Progenitor cell of endocrine pancreas (in vitro differentiated cells): ENCODE measurements around the gene FMN2. TPM values are rescaled to one million over a fixed set of nuclear protein-coding genes. Genes with fewer than 3 reads are reported as not detected.
A peak's percentile ranks its signal among the peaks of the same experiment; 100 is the strongest.
"Not testable (repeated sequence)": the region's sequence is repeated elsewhere in the genome, so short reads cannot be mapped to it uniquely, and the experiment has no call there.

ENCODE experiments used
- DNase-seq: peaks from one replicate; pipeline ENCODE4 v3.0.0; 2021; ENCODE audit warnings: low spot score; ENCODE audit not compliant: unreplicated experiment
- H3K27ac Mint-ChIP-seq: 2 replicates; pipeline ENCODE4 v1.8.0; 2021; ENCODE audit warnings: mild to moderate bottlenecking, moderate library complexity, mixed read lengths
- H3K27me3 Mint-ChIP-seq: 2 replicates; pipeline ENCODE4 v1.8.0; 2021; ENCODE audit warnings: mixed read lengths
- H3K36me3 Mint-ChIP-seq: 2 replicates; pipeline ENCODE4 v1.8.0; 2022; ENCODE audit warnings: mixed read lengths; ENCODE audit not compliant: insufficient read depth
- H3K4me1 Mint-ChIP-seq: 2 replicates; pipeline ENCODE4 v1.8.0; 2021; ENCODE audit warnings: low read depth, mixed read lengths
- H3K4me3 Mint-ChIP-seq: 2 replicates; pipeline ENCODE4 v1.8.0; 2021; ENCODE audit warnings: low read depth, mild to moderate bottlenecking, moderate library complexity, mixed read lengths
- H3K9me3 Mint-ChIP-seq: 2 replicates; pipeline ENCODE4 v1.8.0; 2021; ENCODE audit warnings: low read depth, mixed read lengths
- total RNA-seq: library from RNA; stranded (reverse); gene quantifications from 2 replicates; pipeline ENCODE4 v1.2.1, GENCODE V29; 2021
- TF ChIP-seq, protein P1 (sequence below): fragments of 200-600 bp; sonication (generic); IDR thresholded peaks from one replicate; pipeline ENCODE4 v1.5.0; 2021; ENCODE audit warnings: antibody characterized with exemption, mild to moderate bottlenecking; ENCODE audit not compliant: unreplicated experiment

Gene FMN2
- total RNA-seq, 1 donor from 2014 or later: 3.2 TPM

- Mint-ChIP-seq H3K27me3 (peaks cover 94% of the 10 kb centered on the region), H3K36me3 (no peaks in the 10 kb centered on the region), H3K9me3 (peaks cover 3% of the 10 kb centered on the region), H3K4me1 (peaks cover 10% of the 10 kb centered on the region), H3K27ac (no peak overlapping the region), H3K4me3 (no peak overlapping the region)
- DNase-seq: no peak
- TF ChIP-seq, protein P1, sequence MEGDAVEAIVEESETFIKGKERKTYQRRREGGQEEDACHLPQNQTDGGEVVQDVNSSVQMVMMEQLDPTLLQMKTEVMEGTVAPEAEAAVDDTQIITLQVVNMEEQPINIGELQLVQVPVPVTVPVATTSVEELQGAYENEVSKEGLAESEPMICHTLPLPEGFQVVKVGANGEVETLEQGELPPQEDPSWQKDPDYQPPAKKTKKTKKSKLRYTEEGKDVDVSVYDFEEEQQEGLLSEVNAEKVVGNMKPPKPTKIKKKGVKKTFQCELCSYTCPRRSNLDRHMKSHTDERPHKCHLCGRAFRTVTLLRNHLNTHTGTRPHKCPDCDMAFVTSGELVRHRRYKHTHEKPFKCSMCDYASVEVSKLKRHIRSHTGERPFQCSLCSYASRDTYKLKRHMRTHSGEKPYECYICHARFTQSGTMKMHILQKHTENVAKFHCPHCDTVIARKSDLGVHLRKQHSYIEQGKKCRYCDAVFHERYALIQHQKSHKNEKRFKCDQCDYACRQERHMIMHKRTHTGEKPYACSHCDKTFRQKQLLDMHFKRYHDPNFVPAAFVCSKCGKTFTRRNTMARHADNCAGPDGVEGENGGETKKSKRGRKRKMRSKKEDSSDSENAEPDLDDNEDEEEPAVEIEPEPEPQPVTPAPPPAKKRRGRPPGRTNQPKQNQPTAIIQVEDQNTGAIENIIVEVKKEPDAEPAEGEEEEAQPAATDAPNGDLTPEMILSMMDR: no peak
Observed at GRCh38 chr1:240173836-240174235, 82.2 kb downstream of the FMN2 start.

- Mint-ChIP-seq H3K36me3 (no peaks in the 10 kb centered on the region), H3K4me1 (peaks cover 10% of the 10 kb centered on the region), H3K4me3 (no peak overlapping the region), H3K27me3 (peaks cover 92% of the 10 kb centered on the region), H3K27ac (no peak overlapping the region), H3K9me3 (peaks cover 3% of the 10 kb centered on the region)
- TF ChIP-seq, protein P1: no peak
- no peak for DNase-seq
Observed at GRCh38 chr1:240174734-240175133, 83.1 kb downstream of the FMN2 start.

GRCh38 chr1:240178366-240178765, 86.7 kb downstream of the FMN2 start:
- no peak overlapping the region for H3K27ac Mint-ChIP-seq
- H3K27me3 Mint-ChIP-seq: peaks cover 81% of the 10 kb centered on the region
- no peaks in the 10 kb centered on the region for H3K36me3 Mint-ChIP-seq
- TF ChIP-seq, protein P1: no peak
- no peaks in the 10 kb centered on the region for H3K4me1 Mint-ChIP-seq
- no peak for DNase-seq
- peaks cover 3% of the 10 kb centered on the region for H3K9me3 Mint-ChIP-seq
- no peak overlapping the region for H3K4me3 Mint-ChIP-seq

DNA sequence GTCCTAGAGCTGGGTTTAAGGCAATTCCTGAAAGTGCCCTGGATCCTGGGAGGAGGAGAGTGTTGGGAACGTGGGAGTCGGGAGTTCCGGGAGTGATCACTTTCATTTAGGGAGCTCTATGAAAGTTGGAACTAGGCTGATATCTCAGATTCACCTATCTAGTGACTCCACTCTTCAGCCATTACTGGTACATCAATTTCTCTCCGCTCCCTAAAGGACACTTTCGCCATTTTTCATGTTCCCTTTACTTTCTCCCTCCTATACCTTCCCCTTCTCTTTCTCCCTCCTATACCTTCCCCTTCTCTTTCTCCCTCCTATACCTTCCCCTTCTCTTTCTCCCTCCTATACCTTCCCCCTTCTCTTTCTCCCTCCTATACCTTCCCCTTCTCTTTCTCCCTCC, 93.0 kb downstream of the FMN2 start:
- H3K9me3 Mint-ChIP-seq, H3K4me3 Mint-ChIP-seq, H3K4me1 Mint-ChIP-seq, H3K27ac Mint-ChIP-seq, DNase-seq, H3K36me3 Mint-ChIP-seq: not testable (repeated sequence)
- peaks cover 59% of the 10 kb centered on the region for H3K27me3 Mint-ChIP-seq

- peaks cover 47% of the 10 kb centered on the region for H3K27me3 Mint-ChIP-seq
- no peak overlapping the region for H3K4me3 Mint-ChIP-seq
- no peak for DNase-seq
- no peaks in the 10 kb centered on the region for H3K9me3 Mint-ChIP-seq
- TF ChIP-seq, protein P1: no peak
- peaks cover 8% of the 10 kb centered on the region for H3K4me1 Mint-ChIP-seq
- no peak overlapping the region for H3K27ac Mint-ChIP-seq
- H3K36me3 Mint-ChIP-seq: no peaks in the 10 kb centered on the region
Observed at GRCh38 chr1:240188139-240188538, 96.5 kb downstream of the FMN2 start.

DNA sequence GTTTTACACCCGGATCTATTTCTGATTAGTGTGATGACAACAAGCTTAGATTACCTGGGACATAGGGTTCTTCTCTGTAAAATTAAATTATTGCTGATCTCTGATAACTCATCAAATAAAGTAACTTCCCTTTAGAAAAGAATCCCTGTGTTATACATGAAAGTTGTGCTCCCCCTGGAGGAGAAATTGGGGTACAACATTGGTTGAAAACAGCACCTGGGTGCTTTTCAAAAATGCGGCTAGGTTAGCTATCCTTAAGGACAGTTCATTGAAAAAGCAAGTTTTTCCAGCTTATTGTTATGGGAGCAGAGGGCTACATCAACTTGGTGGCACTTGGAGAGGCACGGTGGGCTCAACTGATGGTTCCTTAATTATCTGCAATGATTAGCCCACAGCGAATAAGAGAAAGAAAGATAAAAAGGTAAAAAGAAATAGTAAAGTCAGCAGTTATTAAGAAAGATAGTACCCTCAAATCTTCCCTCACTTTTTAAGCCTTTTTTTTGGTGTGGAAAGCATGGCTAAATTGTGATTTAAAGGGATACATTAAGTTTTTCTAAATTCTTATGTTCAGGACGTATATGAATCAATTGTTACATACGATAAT, 97.8 kb downstream of the FMN2 start:
- peak overlapping the region; percentile 69 for H3K27ac Mint-ChIP-seq
- H3K9me3 Mint-ChIP-seq: no peaks in the 10 kb centered on the region
- H3K4me3 Mint-ChIP-seq: no peak overlapping the region
- TF ChIP-seq, protein P1: peak; percentile 88
- peak; percentile 18 for DNase-seq
- H3K27me3 Mint-ChIP-seq: peaks cover 54% of the 10 kb centered on the region
- H3K4me1 Mint-ChIP-seq: peaks cover 8% of the 10 kb centered on the region
- no peaks in the 10 kb centered on the region for H3K36me3 Mint-ChIP-seq
